ENCODE data around the gene SEC14L5. TPM values are rescaled to one million over a fixed set of nuclear protein-coding genes. Genes with fewer than 3 reads are reported as not detected.

SEC14L5 gene
- total and polyA plus RNA-seq, 2 experiments from 2014 or later: 2.6 to 5.9 TPM

- Histone ChIP-seq H3K4me1 (ENCODE audit: insufficient read depth) (no peaks in the 10 kb centered on the region), H3K9me2 (ENCODE audit: insufficient read depth) (no peaks in the 10 kb centered on the region), H3F3A (replicated peaks; ENCODE audit: low read depth) (0 out of 2 replicates have a peak, but pooled peaks cover 7% of the 10 kb centered on the region), H2AFZ (no peak overlapping the region), H3K79me2 (replicated peaks; ENCODE audit: insufficient read depth) (no peaks in the 10 kb centered on the region), H3K36me3 (ENCODE audit: insufficient read depth) (no peaks in the 10 kb centered on the region), H3K27ac (ENCODE audit: low read depth) (no peak overlapping the region), H3K27me3 (ENCODE audit: insufficient read depth) (no peaks in the 10 kb centered on the region), H4K20me1 (replicated peaks; ENCODE audit: insufficient read depth) (no peaks in the 10 kb centered on the region; the same call in 1 of the 2 replicates), H3K4me3 (no peak overlapping the region), H3K4me2 (no peak overlapping the region)
- Mint-ChIP-seq H3K9me3 (no peaks in the 10 kb centered on the region), H3K36me3 (ENCODE audit: low read depth) (no peaks in the 10 kb centered on the region), H3K27ac (no peak overlapping the region), H3K4me3 (no peak overlapping the region), H3K4me1 (no peaks in the 10 kb centered on the region; the same call in 2 of the 3 replicates), H3K27me3 (ENCODE audit: insufficient read depth, low read depth, poor library complexity) (peaks cover 2% of the 10 kb centered on the region)
- no peak for DNase-seq (ENCODE audit: low spot score)
- no peak for ATAC-seq
- TF ChIP-seq CTCF (conservative IDR thresholded peaks at IDR 0.05; ENCODE audit: low read depth in 2 of 2) (peak in 1 of 2 experiments; percentile 18; a peak in 1 of 4 replicates), EZH2phosphoT487 (IDR thresholded peaks at IDR 0.05; ENCODE audit: unreplicated experiment) (no peak)
These were observed 48.3 kb upstream of the SEC14L5 start for GRCh38 chr16:4909825-4910224.

- H3K4me2 ChIP-seq: no peak overlapping the region
- Mint-ChIP-seq H3K9me3 (no peaks in the 10 kb centered on the region), H3K4me1 (no peaks in the 10 kb centered on the region; the same call in 2 of the 3 replicates), H3K4me3 (no peak overlapping the region), H3K27me3 (ENCODE audit: insufficient read depth, low read depth, poor library complexity) (peaks cover 2% of the 10 kb centered on the region), H3K36me3 (ENCODE audit: low read depth) (no peaks in the 10 kb centered on the region), H3K27ac (no peak overlapping the region)
- no peak overlapping the region for H2AFZ ChIP-seq
- no peaks in the 10 kb centered on the region for H3K9me2 ChIP-seq (ENCODE audit: insufficient read depth)
- no peak for DNase-seq (ENCODE audit: low spot score)
- H3K27ac ChIP-seq (ENCODE audit: low read depth): no peak overlapping the region
- no peaks in the 10 kb centered on the region for H3K36me3 ChIP-seq (ENCODE audit: insufficient read depth)
- no peak overlapping the region for H3K4me3 ChIP-seq
- TF ChIP-seq ZNF114 (CRISPR knock-in tag; IDR thresholded peaks at IDR 0.05) (no peak), ZNF462 (CRISPR knock-in tag; IDR thresholded peaks at IDR 0.05) (no peak), NANOG (IDR thresholded peaks at IDR 0.05; ENCODE audit: borderline replicate concordance) (no peak), EZH2 (IDR thresholded peaks at IDR 0.05; ENCODE audit: low read depth, unreplicated experiment) (no peak), POLR2AphosphoS5 (IDR thresholded peaks at IDR 0.05; ENCODE audit: low read depth) (no peak), CREB1 (CRISPR knock-in tag; IDR thresholded peaks at IDR 0.05; ENCODE audit: low read depth) (no peak), REST (IDR thresholded peaks at IDR 0.05; ENCODE audit: unreplicated experiment) (no peak)
- H3K79me2 ChIP-seq (replicated peaks; ENCODE audit: insufficient read depth): no peaks in the 10 kb centered on the region
- ATAC-seq: no peak
- 0 out of 2 replicates have a peak, but pooled peaks cover 7% of the 10 kb centered on the region for H3F3A ChIP-seq (replicated peaks; ENCODE audit: low read depth)
- no peaks in the 10 kb centered on the region for H3K27me3 ChIP-seq (ENCODE audit: insufficient read depth)
- no peaks in the 10 kb centered on the region for H3K4me1 ChIP-seq (ENCODE audit: insufficient read depth)
- H4K20me1 ChIP-seq (replicated peaks; ENCODE audit: insufficient read depth): no peaks in the 10 kb centered on the region; the same call in 1 of the 2 replicates
These were observed 47.3 kb upstream of the SEC14L5 start for GRCh38 chr16:4910828-4911227.
